Erythroblast (primary cell): ENCODE results near the gene GPC3.

Experiments
- GATA1 ChIP-seq: IDR thresholded peaks from 2 replicates; pipeline ENCODE4 v1.6.1; 2011; ENCODE audit warnings: low read depth, mild to moderate bottlenecking, control low read depth, low read length, moderate library complexity
- POLR2A ChIP-seq: IDR thresholded peaks from 2 replicates; pipeline ENCODE4 v1.6.1; 2011; ENCODE audit warnings: mild to moderate bottlenecking, low read length

DNA sequence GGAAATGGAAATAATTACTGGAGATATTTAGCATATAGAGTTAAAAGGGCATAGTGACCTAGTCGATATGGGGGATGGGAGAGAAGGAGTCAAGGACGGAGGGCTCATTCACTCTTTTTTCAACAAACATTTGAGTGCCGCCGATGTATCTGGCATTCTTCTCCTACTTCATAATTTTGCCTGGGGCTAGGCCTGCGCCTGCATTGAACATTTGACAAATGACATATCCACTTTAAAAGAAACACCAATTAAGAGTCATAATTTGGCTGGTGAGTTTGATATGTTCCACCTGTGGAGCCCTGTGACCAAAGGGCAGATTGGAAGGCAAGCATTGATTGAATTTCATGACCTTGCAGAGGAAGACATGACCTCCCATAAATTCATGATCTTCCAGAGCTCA, 2.6 kb upstream of the GPC3 start:
- TF ChIP-seq POLR2A: no peak
- no peak for TF ChIP-seq GATA1
